T-helper 17 cell (primary cell): ENCODE measurements around the gene OTOP3. TPM values are rescaled to one million over a fixed set of nuclear protein-coding genes. Genes with fewer than 3 reads are reported as not detected.
"Not testable (repeated sequence)": the region's sequence is repeated elsewhere in the genome, so short reads cannot be mapped to it uniquely, and the experiment has no call there.

Experiments used
- ATAC-seq: fragments of 150-1000 bp; cut with Tn5 transposase; 2 replicates; pipeline ENCODE4 v1.10.0; 2021; ENCODE audit warnings: mild to moderate bottlenecking, moderate library complexity
- DNase-seq, 3 donors: peaks; one replicate each; pipeline versions ENCODE4 v3.0.0 to v3.0.0-alpha.2; 2020 to 2021
- H3K9me3 ChIP-seq: one replicate; pipeline ENCODE4 v1.7.0; 2013; ENCODE audit warnings: low read length, mild to moderate bottlenecking; ENCODE audit not compliant: control insufficient read depth, poor library complexity, severe bottlenecking
- H3K27ac Mint-ChIP-seq: one replicate; pipeline ENCODE4 v1.8.0; 2022; ENCODE audit warnings: mild to moderate bottlenecking, moderate library complexity, mixed read lengths
- H3K27me3 Mint-ChIP-seq: one replicate; pipeline ENCODE4 v1.8.0; 2022; ENCODE audit warnings: mixed read lengths
- H3K36me3 Mint-ChIP-seq: one replicate; pipeline ENCODE4 v1.8.0; 2022; ENCODE audit warnings: low read depth, mixed read lengths
- H3K4me1 Mint-ChIP-seq: one replicate; pipeline ENCODE4 v1.8.0; 2022; ENCODE audit warnings: mild to moderate bottlenecking, mixed read lengths
- H3K4me3 Mint-ChIP-seq: one replicate; pipeline ENCODE4 v1.8.0; 2022; ENCODE audit warnings: mild to moderate bottlenecking, moderate library complexity, mixed read lengths
- total RNA-seq, 4 donors: library from RNA in 2 of 4; stranded (reverse) in 2 of 4; gene quantifications; one replicate each; pipeline ENCODE4 v1.2.3 and lab custom pipeline; 2022 to 2026

Gene OTOP3
- total RNA-seq, 2 donors from 2014 or later = not detected

GRCh38 chr17:74963656-74964055, 28.0 kb downstream of the OTOP3 start:
- Mint-ChIP-seq H3K36me3 (peaks cover 2% of the 10 kb centered on the region), H3K27me3 (no peaks in the 10 kb centered on the region), H3K4me1 (peaks cover 9% of the 10 kb centered on the region), H3K4me3 (no peak overlapping the region), H3K27ac (no peak overlapping the region)
- DNase-seq (no peak), ATAC-seq (no peak)
- no peaks in the 10 kb centered on the region for H3K9me3 ChIP-seq

- no peaks in the 10 kb centered on the region for H3K27me3 Mint-ChIP-seq
- no peaks in the 10 kb centered on the region for H3K9me3 ChIP-seq
- no peak overlapping the region for H3K27ac Mint-ChIP-seq
- H3K4me1 Mint-ChIP-seq = peaks cover 9% of the 10 kb centered on the region
- DNase-seq (no peak), ATAC-seq (no peak)
- H3K4me3 Mint-ChIP-seq = no peak overlapping the region
- H3K36me3 Mint-ChIP-seq = peaks cover 2% of the 10 kb centered on the region
Measured at GRCh38 chr17:74964246-74964761, 28.6 kb downstream of the OTOP3 start.

DNA sequence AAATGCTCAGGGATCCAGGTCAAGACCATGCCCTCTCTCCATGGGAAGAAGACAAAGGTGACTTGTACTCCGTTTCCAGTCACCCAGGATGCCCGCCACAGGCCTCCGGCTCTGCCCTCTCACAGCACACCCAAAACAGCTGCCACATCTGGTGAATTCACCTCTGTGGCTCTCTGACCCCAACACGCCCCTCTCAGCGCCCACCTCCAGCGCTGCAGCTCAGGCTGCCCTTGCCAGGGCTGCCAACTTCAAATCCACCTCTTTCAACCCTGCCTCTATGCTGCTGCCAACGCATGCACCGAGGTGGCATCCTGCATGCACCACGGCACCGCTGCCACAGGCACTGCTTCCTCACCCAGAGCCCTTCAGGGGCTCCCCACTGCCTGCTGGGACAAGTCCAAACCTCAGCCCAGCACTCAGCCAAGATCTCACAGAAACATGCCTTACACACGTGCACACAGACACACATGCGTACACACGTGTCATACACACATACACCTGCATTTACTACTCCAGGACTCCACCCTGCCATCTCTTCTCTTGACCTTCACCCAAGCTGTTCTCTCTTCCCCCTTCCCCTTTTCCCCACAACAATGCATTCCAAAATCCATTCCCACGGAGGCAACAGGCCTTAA, 29.4 kb downstream of the OTOP3 start:
- ATAC-seq (no peak), DNase-seq (no peak)
- no peaks in the 10 kb centered on the region for H3K9me3 ChIP-seq
- H3K27me3 Mint-ChIP-seq = no peaks in the 10 kb centered on the region
- H3K27ac Mint-ChIP-seq = peak overlapping the region; percentile 80
- peaks cover 9% of the 10 kb centered on the region for H3K4me1 Mint-ChIP-seq
- H3K36me3 Mint-ChIP-seq = peaks cover 2% of the 10 kb centered on the region
- H3K4me3 Mint-ChIP-seq = no peak overlapping the region

DNA sequence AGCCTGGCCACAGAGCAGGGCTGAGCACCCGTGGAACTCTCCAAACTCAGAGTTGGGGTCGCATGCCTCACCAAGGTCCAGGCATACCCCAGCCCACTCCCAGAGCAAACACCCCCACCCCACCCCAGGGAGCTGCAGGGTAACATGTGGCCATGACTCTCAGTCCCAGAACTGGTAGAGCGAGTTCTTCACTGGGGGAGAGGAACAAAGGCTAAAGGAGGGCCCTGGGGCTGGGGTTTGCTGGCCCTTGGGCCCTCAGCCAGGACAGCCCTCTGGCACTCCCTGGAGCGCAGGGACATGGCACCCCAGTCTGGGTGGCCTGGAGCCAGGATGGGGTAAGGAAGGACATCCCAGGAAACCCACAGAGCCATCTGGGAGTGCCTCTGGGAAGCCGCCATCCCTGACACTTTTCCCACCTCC, 32.7 kb downstream of the OTOP3 start:
- DNase-seq = no peak
- H3K36me3 Mint-ChIP-seq = peaks cover 2% of the 10 kb centered on the region
- peaks cover 9% of the 10 kb centered on the region for H3K4me1 Mint-ChIP-seq
- H3K27ac Mint-ChIP-seq = no peak overlapping the region
- no peak overlapping the region for H3K4me3 Mint-ChIP-seq
- peaks cover 6% of the 10 kb centered on the region for H3K27me3 Mint-ChIP-seq
- no peak for ATAC-seq
- H3K9me3 ChIP-seq = no peaks in the 10 kb centered on the region

- not testable (repeated sequence) for H3K4me1 Mint-ChIP-seq
Measured at GRCh38 chr17:74969501-74969900, 33.8 kb downstream of the OTOP3 start.

DNA sequence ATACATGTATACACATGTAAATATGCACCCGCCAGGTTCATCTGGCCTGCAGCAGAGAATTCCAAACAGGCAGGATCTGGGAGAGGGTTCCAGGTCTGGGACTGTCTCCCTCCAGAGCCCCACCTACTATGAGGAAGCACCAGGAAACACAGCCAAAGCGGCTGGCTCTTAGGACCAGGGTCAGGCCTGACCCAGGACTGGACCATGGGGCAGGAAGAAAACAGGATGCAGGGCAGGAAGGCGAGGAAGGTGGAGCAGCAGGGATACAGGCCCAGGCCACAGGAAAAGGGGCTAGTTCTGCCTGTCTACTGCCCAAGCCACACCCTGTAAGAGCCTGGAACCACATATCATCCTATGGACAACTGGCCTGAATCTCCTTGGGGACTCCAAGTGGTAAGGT, 34.7 kb downstream of the OTOP3 start:
- no peaks in the 10 kb centered on the region for H3K9me3 ChIP-seq
- H3K27me3 Mint-ChIP-seq = peaks cover 11% of the 10 kb centered on the region
- DNase-seq (no peak), ATAC-seq (no peak)
- peak overlapping the region; percentile 47 for H3K4me3 Mint-ChIP-seq
- no peak overlapping the region for H3K27ac Mint-ChIP-seq
- H3K4me1 Mint-ChIP-seq = peaks cover 6% of the 10 kb centered on the region
- H3K36me3 Mint-ChIP-seq = peaks cover 2% of the 10 kb centered on the region

More at GRCh38 chr17:74969501-74969900, 33.8 kb downstream of the OTOP3 start:
- H3K9me3 ChIP-seq, H3K27me3 Mint-ChIP-seq, DNase-seq, H3K36me3 Mint-ChIP-seq, ATAC-seq, H3K4me3 Mint-ChIP-seq: not testable (repeated sequence)
- peak overlapping the region; percentile 45 for H3K27ac Mint-ChIP-seq

DNA sequence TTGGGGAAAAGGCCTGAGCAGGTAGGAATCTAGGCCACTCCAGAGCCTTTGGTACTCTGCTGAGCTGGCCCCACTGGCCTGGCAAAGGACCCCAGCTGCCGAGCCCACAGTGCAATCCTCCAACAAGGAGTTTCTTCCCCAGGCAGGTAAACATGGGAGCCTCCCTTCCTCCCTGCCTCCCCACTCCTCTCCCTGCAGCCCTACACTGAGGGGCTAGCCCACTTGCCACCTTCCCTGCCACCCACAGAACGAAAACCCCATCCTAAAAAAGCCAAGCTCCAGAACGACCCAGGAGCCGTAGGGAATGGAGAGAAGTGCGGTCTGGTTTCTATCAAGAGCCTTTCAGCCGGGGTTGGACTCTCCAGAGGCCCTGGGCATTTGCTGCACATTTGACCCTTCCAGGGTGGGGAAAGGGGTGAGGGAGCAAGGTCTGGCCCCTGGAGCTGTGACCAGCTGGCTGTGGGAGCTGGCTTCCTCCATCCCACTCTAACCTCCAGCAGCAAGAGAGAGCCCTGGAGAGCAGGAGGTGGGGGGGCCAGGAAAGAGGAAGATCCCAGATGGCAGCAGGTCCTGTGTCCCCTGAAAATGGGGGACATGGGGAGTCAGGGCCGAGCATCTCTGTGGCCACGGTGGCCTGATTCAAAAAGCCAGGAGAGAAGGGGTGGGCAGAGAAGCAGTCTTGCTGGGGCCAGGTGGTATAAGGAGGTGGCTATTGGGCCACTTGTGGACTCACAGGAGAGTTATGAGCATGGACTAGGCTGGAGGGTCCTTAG, 35.6 kb downstream of the OTOP3 start:
- ATAC-seq (no peak), DNase-seq (no peak)
- peaks cover 2% of the 10 kb centered on the region for H3K36me3 Mint-ChIP-seq
- peak overlapping the region; percentile 27 for H3K27ac Mint-ChIP-seq
- H3K4me3 Mint-ChIP-seq = peak overlapping the region; percentile 93
- H3K27me3 Mint-ChIP-seq = peaks cover 11% of the 10 kb centered on the region
- H3K9me3 ChIP-seq = no peaks in the 10 kb centered on the region
- H3K4me1 Mint-ChIP-seq = peaks cover 6% of the 10 kb centered on the region

DNA sequence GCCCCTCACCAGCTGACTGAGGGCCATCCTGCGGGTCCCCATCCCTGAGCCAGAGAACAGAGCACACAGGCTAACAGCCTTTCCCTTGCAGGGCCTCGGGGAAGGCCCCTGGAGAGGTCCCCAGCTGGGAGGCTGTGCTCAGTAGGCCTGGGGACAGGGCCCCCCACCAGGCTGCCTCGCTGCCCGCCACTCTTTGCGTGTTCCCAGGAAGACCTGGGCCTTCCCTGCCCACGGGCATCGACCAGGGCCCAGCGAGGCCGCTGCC, 36.1 kb downstream of the OTOP3 start:
- peak overlapping the region; percentile 93 for H3K4me3 Mint-ChIP-seq
- DNase-seq (no peak), ATAC-seq (no peak)

GRCh38 chr17:74972107-74972972, 36.6 kb downstream of the OTOP3 start, which contains the start of gene HID1:
TSS of gene HID1 (minus strand) at chr17:74972759. CDS start at chr17:74972656, 103 bp downstream.
- Mint-ChIP-seq H3K36me3 (peaks cover 2% of the 10 kb centered on the region), H3K27ac (peak within 1 kb of the TSS; percentile 27), H3K27me3 (peaks cover 11% of the 10 kb centered on the region), H3K4me1 (peaks cover 6% of the 10 kb centered on the region), H3K4me3 (peak within 1 kb of the TSS; percentile 93)
- H3K9me3 ChIP-seq = no peaks in the 10 kb centered on the region
- DNase-seq (peak; percentile 65 to 85 (median 83)), ATAC-seq (peak; percentile 93)

More for the DNA sequence above, 36.1 kb downstream of the OTOP3 start:
- peaks cover 2% of the 10 kb centered on the region for H3K36me3 Mint-ChIP-seq
- peaks cover 6% of the 10 kb centered on the region for H3K4me1 Mint-ChIP-seq
- H3K27me3 Mint-ChIP-seq = peaks cover 11% of the 10 kb centered on the region
- H3K27ac Mint-ChIP-seq = no peak overlapping the region
- no peaks in the 10 kb centered on the region for H3K9me3 ChIP-seq

GRCh38 chr17:74972973-74973328, 37.3 kb downstream of the OTOP3 start:
- Mint-ChIP-seq H3K27me3 (peaks cover 11% of the 10 kb centered on the region), H3K36me3 (peaks cover 2% of the 10 kb centered on the region), H3K27ac (no peak overlapping the region), H3K4me3 (peak overlapping the region; percentile 93), H3K4me1 (peaks cover 6% of the 10 kb centered on the region)
- no peak for ATAC-seq
- DNase-seq = no peak
- no peaks in the 10 kb centered on the region for H3K9me3 ChIP-seq

GRCh38 chr17:74975943-74976342, 40.2 kb downstream of the OTOP3 start:
- Mint-ChIP-seq H3K27me3 (peaks cover 11% of the 10 kb centered on the region), H3K27ac (no peak overlapping the region), H3K4me3 (no peak overlapping the region), H3K36me3 (peaks cover 2% of the 10 kb centered on the region), H3K4me1 (peaks cover 11% of the 10 kb centered on the region)
- no peaks in the 10 kb centered on the region for H3K9me3 ChIP-seq
- no peak for DNase-seq
- ATAC-seq = no peak

GRCh38 chr17:74977802-74978201, 42.1 kb downstream of the OTOP3 start:
- H3K9me3 ChIP-seq = no peaks in the 10 kb centered on the region
- Mint-ChIP-seq H3K4me1 (peaks cover 17% of the 10 kb centered on the region), H3K4me3 (no peak overlapping the region), H3K36me3 (peaks cover 2% of the 10 kb centered on the region), H3K27me3 (peaks cover 11% of the 10 kb centered on the region), H3K27ac (no peak overlapping the region)
- DNase-seq = no peak
- ATAC-seq = no peak

DNA sequence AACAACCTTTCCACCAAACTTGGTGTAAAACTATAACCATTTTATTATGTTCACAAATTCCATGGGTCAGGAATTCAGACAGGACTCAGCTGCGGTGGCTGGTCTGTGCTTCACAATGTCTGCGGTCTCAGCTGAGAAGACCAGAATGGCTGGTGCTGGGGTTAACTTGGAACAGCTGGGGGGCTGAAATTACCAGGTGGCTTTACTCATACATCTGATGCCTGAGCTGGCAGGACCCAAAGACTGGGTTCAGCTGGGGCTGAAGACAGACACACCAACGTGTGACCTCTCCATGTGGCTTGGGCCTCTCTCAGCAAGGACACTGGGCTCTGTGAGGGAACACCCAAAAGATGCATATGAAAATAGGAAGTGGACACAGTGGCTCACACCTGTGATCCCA, 42.5 kb downstream of the OTOP3 start:
- Mint-ChIP-seq H3K27ac (no peak overlapping the region), H3K27me3 (peaks cover 7% of the 10 kb centered on the region), H3K4me3 (no peak overlapping the region), H3K36me3 (no peaks in the 10 kb centered on the region), H3K4me1 (peaks cover 12% of the 10 kb centered on the region)
- ATAC-seq = no peak
- DNase-seq = no peak
- no peaks in the 10 kb centered on the region for H3K9me3 ChIP-seq
